ENCODE results near the gene CLEC18A. TPM values are rescaled to one million over a fixed set of nuclear protein-coding genes. Genes with fewer than 3 reads are reported as not detected.
"Not testable (repeated sequence)": the region's sequence is repeated elsewhere in the genome, so short reads cannot be mapped to it uniquely, and the experiment has no call there.

CLEC18A gene
- total and polyA plus RNA-seq, 2 of the 4 experiments (the other 2 are of a cell fraction), result under 0.01 TPM; not detected in 1

GRCh38 chr16:69965661-69966054 lies 14.5 kb downstream of the CLEC18A start:
- H3K4me1 ChIP-seq (ENCODE audit: control insufficient read depth, insufficient read depth, low read length); H3K56ac ChIP-seq (ENCODE audit: extremely low read depth, insufficient read depth, low read length); H4K8ac ChIP-seq (ENCODE audit: low read depth in 2 of 2, low read length in 2 of 2); H3K9ac ChIP-seq (ENCODE audit: low read depth, low read length); H3K18ac ChIP-seq (ENCODE audit: low read depth, low read length); H3K36me3 ChIP-seq (ENCODE audit: control insufficient read depth, insufficient read depth, low read length); intact Hi-C loops (cut with micrococcal nuclease); H3K23ac ChIP-seq (ENCODE audit: low read depth, low read length); H4K91ac ChIP-seq (ENCODE audit: insufficient read depth, low read depth, low read length); H3K4ac ChIP-seq (ENCODE audit: low read depth, low read length); H2AFZ ChIP-seq (replicated peaks; ENCODE audit: low read length, poor library complexity); H3K27ac ChIP-seq (ENCODE audit: insufficient read depth, low read length); H3K14ac ChIP-seq (replicated peaks; ENCODE audit: low read depth, low read length); H2AK9ac ChIP-seq (replicated peaks; ENCODE audit: low read depth, low read length, poor library complexity); H2BK5ac ChIP-seq (ENCODE audit: low read depth, low read length, poor library complexity, severe bottlenecking); BruUV-seq (replicated peaks); H3K9me1 ChIP-seq (ENCODE audit: insufficient read depth, low read length); H3K79me1 ChIP-seq (ENCODE audit: low read depth in 1 of 2, low read length in 2 of 2); H4K5ac ChIP-seq (ENCODE audit: low read depth, low read length); dilution Hi-C loops (cut with HindIII; ENCODE audit: low sequenced_read_pairs, unreplicated experiment); H3K27me3 ChIP-seq (ENCODE audit: control insufficient read depth, insufficient read depth, low read length); H4K20me1 ChIP-seq (ENCODE audit: insufficient read depth, low read length); H2AK5ac ChIP-seq (ENCODE audit: low read depth, low read length); H3K4me2 ChIP-seq (ENCODE audit: low read depth, low read length); DNase-seq; CTCF ChIA-PET; POLR2A ChIA-PET (ENCODE audit: unreplicated experiment); H3K4me3 ChIP-seq (ENCODE audit: insufficient read depth, low read depth, low read length); H3K9me3 ChIP-seq (ENCODE audit: control insufficient read depth, insufficient read depth, low read length); H2BK15ac ChIP-seq (ENCODE audit: low read depth, low read length); H2BK120ac ChIP-seq (ENCODE audit: low read depth, low read length); in situ Hi-C loops (cut with MboI; ENCODE audit: low sequenced_read_pairs); H2BK20ac ChIP-seq (ENCODE audit: low read depth, low read length): not testable (repeated sequence)
- peak; percentile 34; the same call in 1 of the 2 replicates for ATAC-seq (ENCODE audit: low read depth)
- WGBS, 2 experiments (ENCODE audit: extremely low coverage in 2 of 2, insufficient read length in 1 of 2), result no CpG with 5 or more reads among the region's 24 CpGs

- H2BK120ac ChIP-seq (ENCODE audit: low read depth, low read length); ATAC-seq (ENCODE audit: low read depth); H3K27ac ChIP-seq (ENCODE audit: insufficient read depth, low read length); in situ Hi-C loops (cut with MboI; ENCODE audit: low sequenced_read_pairs); H4K20me1 ChIP-seq (ENCODE audit: insufficient read depth, low read length); DNase-seq; dilution Hi-C loops (cut with HindIII; ENCODE audit: low sequenced_read_pairs, unreplicated experiment); H3K14ac ChIP-seq (replicated peaks; ENCODE audit: low read depth, low read length); H4K8ac ChIP-seq (ENCODE audit: low read depth in 2 of 2, low read length in 2 of 2); intact Hi-C loops (cut with micrococcal nuclease); H3K56ac ChIP-seq (ENCODE audit: extremely low read depth, insufficient read depth, low read length); H3K9ac ChIP-seq (ENCODE audit: low read depth, low read length); H4K91ac ChIP-seq (ENCODE audit: insufficient read depth, low read depth, low read length); H4K5ac ChIP-seq (ENCODE audit: low read depth, low read length); H2BK5ac ChIP-seq (ENCODE audit: low read depth, low read length, poor library complexity, severe bottlenecking); H3K79me1 ChIP-seq (ENCODE audit: low read depth in 1 of 2, low read length in 2 of 2); CTCF ChIA-PET; H3K23ac ChIP-seq (ENCODE audit: low read depth, low read length); POLR2A ChIA-PET (ENCODE audit: unreplicated experiment); H3K27me3 ChIP-seq (ENCODE audit: control insufficient read depth, insufficient read depth, low read length); H3K9me1 ChIP-seq (ENCODE audit: insufficient read depth, low read length); H3K18ac ChIP-seq (ENCODE audit: low read depth, low read length); H2BK15ac ChIP-seq (ENCODE audit: low read depth, low read length); H3K9me3 ChIP-seq (ENCODE audit: control insufficient read depth, insufficient read depth, low read length); BruUV-seq (replicated peaks); H2AK5ac ChIP-seq (ENCODE audit: low read depth, low read length); H3K4me3 ChIP-seq (ENCODE audit: insufficient read depth, low read depth, low read length); H2AFZ ChIP-seq (replicated peaks; ENCODE audit: low read length, poor library complexity); H2AK9ac ChIP-seq (replicated peaks; ENCODE audit: low read depth, low read length, poor library complexity); H3K4me2 ChIP-seq (ENCODE audit: low read depth, low read length); H3K4me1 ChIP-seq (ENCODE audit: control insufficient read depth, insufficient read depth, low read length); H2BK20ac ChIP-seq (ENCODE audit: low read depth, low read length); H3K4ac ChIP-seq (ENCODE audit: low read depth, low read length); H3K36me3 ChIP-seq (ENCODE audit: control insufficient read depth, insufficient read depth, low read length): not testable (repeated sequence)
- no CpG with 5 or more reads among the region's 5 CpGs for WGBS, 2 experiments (ENCODE audit: extremely low coverage in 2 of 2, insufficient read length in 1 of 2)
These were observed 16.6 kb downstream of the CLEC18A start for GRCh38 chr16:69967688-69968087.
